H9 (cell line): ENCODE results near the gene TTC28. TPM values are rescaled to one million over a fixed set of nuclear protein-coding genes. Genes with fewer than 3 reads are reported as not detected.

Source experiments
- DNase-seq: peaks from one replicate; pipeline ENCODE4 v3.0.0-alpha.2; 2017
- H2AFZ ChIP-seq: one replicate; pipeline ENCODE4 v1.6.1; 2013; ENCODE audit warnings: mild to moderate bottlenecking, low read length, control low read depth, moderate library complexity
- H2AK5ac ChIP-seq: 2 replicates; pipeline ENCODE4 v1.6.1; 2013; ENCODE audit warnings: low read length, control low read depth, mixed read lengths; ENCODE audit not compliant: insufficient read length
- H2BK120ac ChIP-seq: one replicate; pipeline ENCODE4 v1.6.1; 2013; ENCODE audit warnings: low read depth, mild to moderate bottlenecking, low read length, control low read depth, inconsistent platforms; ENCODE audit not compliant: poor library complexity, severe bottlenecking
- H2BK12ac ChIP-seq: 2 replicates; pipeline ENCODE4 v1.6.1; 2013; ENCODE audit warnings: low read length, control low read depth, mixed read lengths, low read depth; ENCODE audit not compliant: insufficient read length
- H2BK15ac ChIP-seq: 2 replicates; pipeline ENCODE4 v1.6.1; 2013; ENCODE audit warnings: low read depth, low read length, control low read depth
- H2BK20ac ChIP-seq: one replicate; pipeline ENCODE4 v1.6.1; 2013; ENCODE audit warnings: low read depth, mild to moderate bottlenecking, low read length, control low read depth, inconsistent platforms; ENCODE audit not compliant: poor library complexity, severe bottlenecking
- H2BK5ac ChIP-seq: 2 replicates; pipeline ENCODE4 v1.6.1; 2013; ENCODE audit warnings: low read length, control low read depth, mixed read lengths; ENCODE audit not compliant: insufficient read length
- H3K14ac ChIP-seq: 2 replicates; pipeline ENCODE4 v1.6.1; 2013; ENCODE audit warnings: low read length, control low read depth; ENCODE audit not compliant: insufficient read depth
- H3K18ac ChIP-seq: 2 replicates; pipeline ENCODE4 v1.6.1; 2013; ENCODE audit warnings: low read depth, mild to moderate bottlenecking, mixed read lengths, low read length, control low read depth; ENCODE audit not compliant: insufficient read length
- H3K23ac ChIP-seq: 2 replicates; pipeline ENCODE4 v1.6.1; 2013; ENCODE audit warnings: low read length, control low read depth, mixed read lengths, low read depth; ENCODE audit not compliant: insufficient read length
- H3K23me2 ChIP-seq: 2 replicates; pipeline ENCODE4 v1.6.1; 2013; ENCODE audit warnings: low read depth, mild to moderate bottlenecking, mixed read lengths, low read length, control low read depth; ENCODE audit not compliant: insufficient read length, poor library complexity, severe bottlenecking
- H3K27ac ChIP-seq: 2 replicates; pipeline ENCODE4 v1.5.1; 2013; ENCODE audit warnings: low read length, control low read depth, mixed read lengths, low read depth; ENCODE audit not compliant: insufficient read length
- H3K27me3 ChIP-seq: 2 replicates; pipeline ENCODE4 v1.6.1; 2013; ENCODE audit warnings: low read length, control low read depth, inconsistent platforms; ENCODE audit not compliant: insufficient read depth
- H3K4ac ChIP-seq: 2 replicates; pipeline ENCODE4 v1.6.1; 2013; ENCODE audit warnings: low read depth, mild to moderate bottlenecking, control low read depth, inconsistent platforms, low read length, moderate library complexity
- H3K4me1 ChIP-seq: 2 replicates; pipeline ENCODE4 v1.6.1; 2013; ENCODE audit warnings: low read length, control low read depth, inconsistent platforms; ENCODE audit not compliant: insufficient read depth
- H3K4me2 ChIP-seq: 2 replicates; pipeline ENCODE4 v1.6.1; 2013; ENCODE audit warnings: low read length, control low read depth, mixed read lengths; ENCODE audit not compliant: insufficient read length, insufficient read depth
- H3K56ac ChIP-seq: 2 replicates; pipeline ENCODE4 v1.6.1; 2013; ENCODE audit warnings: low read depth, mild to moderate bottlenecking, mixed read lengths, low read length, control low read depth; ENCODE audit not compliant: insufficient read length
- H3K79me1 ChIP-seq: 2 replicates; pipeline ENCODE4 v1.6.1; 2013; ENCODE audit warnings: low read depth, mild to moderate bottlenecking, moderate library complexity, low read length, control low read depth, inconsistent platforms; ENCODE audit not compliant: insufficient read depth, poor library complexity, severe bottlenecking
- H3K79me2 ChIP-seq: 2 replicates; pipeline ENCODE4 v1.6.1; 2013; ENCODE audit warnings: low read length, control low read depth, inconsistent platforms; ENCODE audit not compliant: insufficient read depth
- H3K9ac ChIP-seq: 2 replicates; pipeline ENCODE4 v1.6.1; 2013; ENCODE audit warnings: low read length, control low read depth, mixed read lengths; ENCODE audit not compliant: insufficient read length; ENCODE audit errors: extremely low read depth
- H3K9me3 ChIP-seq: one replicate; pipeline ENCODE4 v1.6.1; 2013; ENCODE audit warnings: low read depth, low read length, inconsistent platforms; ENCODE audit not compliant: control insufficient read depth
- H3T11ph ChIP-seq: one replicate; pipeline ENCODE4 v1.6.1; 2013; ENCODE audit warnings: mild to moderate bottlenecking, low read length, control low read depth, inconsistent platforms
- H4K20me1 ChIP-seq: one replicate; pipeline ENCODE4 v1.6.1; 2013; ENCODE audit not compliant: control insufficient read depth, insufficient read length, insufficient read depth
- H4K5ac ChIP-seq: 2 replicates; pipeline ENCODE4 v1.6.1; 2013; ENCODE audit warnings: low read depth, mild to moderate bottlenecking, mixed read lengths, low read length, control low read depth; ENCODE audit not compliant: insufficient read length
- H4K8ac ChIP-seq: replicated peaks from 2 replicates; pipeline ENCODE4 v1.6.1; 2013; ENCODE audit warnings: low read length, control low read depth, mixed read lengths, low read depth; ENCODE audit not compliant: insufficient read length
- H4K91ac ChIP-seq: 2 replicates; pipeline ENCODE4 v1.6.1; 2013; ENCODE audit warnings: low read depth, mild to moderate bottlenecking, moderate library complexity, mixed read lengths, low read length, control low read depth; ENCODE audit not compliant: insufficient read length
- H3K27ac Mint-ChIP-seq, 3 experiments: 2 replicates in 2 of 3; 3 replicates in 1 of 3; pipeline ENCODE4 v1.8.0; 2020 to 2021; ENCODE audit warnings: mixed read lengths in 3 of 3, mild to moderate bottlenecking in 1 of 3, moderate library complexity in 1 of 3
- H3K27me3 Mint-ChIP-seq: 2 replicates; pipeline ENCODE4 v1.8.0; 2021; ENCODE audit warnings: low read depth, mild to moderate bottlenecking, moderate library complexity, mixed read lengths
- H3K36me3 Mint-ChIP-seq, 3 experiments: 2 replicates in 2 of 3; 3 replicates in 1 of 3; pipeline ENCODE4 v1.8.0; 2020 to 2021; ENCODE audit warnings: low read depth in 3 of 3, mixed read lengths in 3 of 3; ENCODE audit not compliant: insufficient read depth in 1 of 3
- H3K4me1 Mint-ChIP-seq, 2 experiments: 2 replicates each; pipeline ENCODE4 v1.8.0; 2020; ENCODE audit warnings: mixed read lengths in 2 of 2
- H3K4me3 Mint-ChIP-seq, 2 experiments: 2 replicates in 1 of 2; 3 replicates in 1 of 2; pipeline ENCODE4 v1.8.0; 2020 to 2021; ENCODE audit warnings: mild to moderate bottlenecking in 2 of 2, mixed read lengths in 2 of 2, moderate library complexity in 1 of 2
- H3K9me3 Mint-ChIP-seq, 2 experiments: 2 replicates in 1 of 2; 3 replicates in 1 of 2; pipeline ENCODE4 v1.8.0; 2020; ENCODE audit warnings: mild to moderate bottlenecking in 2 of 2, mixed read lengths in 2 of 2, moderate library complexity in 1 of 2
- WGBS: extraction: QIAGEN DNeasy Blood & Tissue Kit; methylation state at CpG from one replicate; pipeline ENCODE4 v1.1.7; 2013; ENCODE audit warnings: missing lambda C conversion rate, low lambda C conversion rate, mixed read lengths; ENCODE audit not compliant: insufficient read length; ENCODE audit errors: extremely low coverage; 5-methylcytosine and 5-hydroxymethylcytosine counted together
- total RNA-seq: library from RNA; stranded (reverse); gene quantifications from 2 replicates; pipeline ENCODE4 v1.2.1, GENCODE V29; 2021
- TF ChIP-seq, protein P1 (sequence below): fragments of 200-600 bp; sonication (generic); conservative IDR thresholded peaks from 3 replicates; pipeline ENCODE4 v1.8.0; 2021; ENCODE audit warnings: antibody characterized with exemption, mild to moderate bottlenecking

The TTC28 gene
- total RNA-seq, 1 experiment from 2014 or later, result 13.6 TPM

- Histone ChIP-seq H3T11ph (no peak overlapping the region), H2BK12ac (no peak overlapping the region), H2BK5ac (no peak overlapping the region), H3K27me3 (no peaks in the 10 kb centered on the region), H3K79me1 (no peaks in the 10 kb centered on the region), H2BK120ac (no peak overlapping the region), H3K9ac (no peak overlapping the region), H3K27ac (no peak overlapping the region), H2BK20ac (no peak overlapping the region), H3K4me1 (no peaks in the 10 kb centered on the region), H2AK5ac (no peak overlapping the region), H3K79me2 (no peaks in the 10 kb centered on the region), H2AFZ (no peak overlapping the region), H4K5ac (no peak overlapping the region), H3K14ac (no peak overlapping the region), H3K9me3 (no peaks in the 10 kb centered on the region), H3K56ac (no peak overlapping the region), H4K91ac (no peak overlapping the region), H4K20me1 (no peaks in the 10 kb centered on the region), H3K18ac (no peak overlapping the region), H2BK15ac (no peak overlapping the region), H3K23me2 (no peaks in the 10 kb centered on the region), H3K4me2 (no peak overlapping the region), H3K23ac (no peak overlapping the region), H3K4ac (no peak overlapping the region), H4K8ac (no peak overlapping the region)
- Mint-ChIP-seq H3K27ac (no peak overlapping the region), H3K9me3 (no peaks in the 10 kb centered on the region), H3K27me3 (peaks cover 3% of the 10 kb centered on the region), H3K4me1 (peaks cover 3 to 7% of the 10 kb centered on the region in 2 experiments; a peak in 3 of 4 replicates), H3K4me3 (no peak overlapping the region), H3K36me3 (no peaks in the 10 kb centered on the region)
- no CpG with 5 or more reads among the region's 2 CpGs for WGBS
- TF ChIP-seq, protein P1, sequence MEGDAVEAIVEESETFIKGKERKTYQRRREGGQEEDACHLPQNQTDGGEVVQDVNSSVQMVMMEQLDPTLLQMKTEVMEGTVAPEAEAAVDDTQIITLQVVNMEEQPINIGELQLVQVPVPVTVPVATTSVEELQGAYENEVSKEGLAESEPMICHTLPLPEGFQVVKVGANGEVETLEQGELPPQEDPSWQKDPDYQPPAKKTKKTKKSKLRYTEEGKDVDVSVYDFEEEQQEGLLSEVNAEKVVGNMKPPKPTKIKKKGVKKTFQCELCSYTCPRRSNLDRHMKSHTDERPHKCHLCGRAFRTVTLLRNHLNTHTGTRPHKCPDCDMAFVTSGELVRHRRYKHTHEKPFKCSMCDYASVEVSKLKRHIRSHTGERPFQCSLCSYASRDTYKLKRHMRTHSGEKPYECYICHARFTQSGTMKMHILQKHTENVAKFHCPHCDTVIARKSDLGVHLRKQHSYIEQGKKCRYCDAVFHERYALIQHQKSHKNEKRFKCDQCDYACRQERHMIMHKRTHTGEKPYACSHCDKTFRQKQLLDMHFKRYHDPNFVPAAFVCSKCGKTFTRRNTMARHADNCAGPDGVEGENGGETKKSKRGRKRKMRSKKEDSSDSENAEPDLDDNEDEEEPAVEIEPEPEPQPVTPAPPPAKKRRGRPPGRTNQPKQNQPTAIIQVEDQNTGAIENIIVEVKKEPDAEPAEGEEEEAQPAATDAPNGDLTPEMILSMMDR, result no peak
- no peak for DNase-seq
These were observed 457.1 kb downstream of the TTC28 start for GRCh38 chr22:28222571-28222970.
